ENCODE measurements around the gene KCNS3.

GRCh38 chr2:17971531-17972125 lies 93.2 kb downstream of the KCNS3 start:
- no peak for TF ChIP-seq ESRRG (CRISPR knock-in tag; IDR thresholded peaks at IDR 0.05)
- TF ChIP-seq, protein P1, sequence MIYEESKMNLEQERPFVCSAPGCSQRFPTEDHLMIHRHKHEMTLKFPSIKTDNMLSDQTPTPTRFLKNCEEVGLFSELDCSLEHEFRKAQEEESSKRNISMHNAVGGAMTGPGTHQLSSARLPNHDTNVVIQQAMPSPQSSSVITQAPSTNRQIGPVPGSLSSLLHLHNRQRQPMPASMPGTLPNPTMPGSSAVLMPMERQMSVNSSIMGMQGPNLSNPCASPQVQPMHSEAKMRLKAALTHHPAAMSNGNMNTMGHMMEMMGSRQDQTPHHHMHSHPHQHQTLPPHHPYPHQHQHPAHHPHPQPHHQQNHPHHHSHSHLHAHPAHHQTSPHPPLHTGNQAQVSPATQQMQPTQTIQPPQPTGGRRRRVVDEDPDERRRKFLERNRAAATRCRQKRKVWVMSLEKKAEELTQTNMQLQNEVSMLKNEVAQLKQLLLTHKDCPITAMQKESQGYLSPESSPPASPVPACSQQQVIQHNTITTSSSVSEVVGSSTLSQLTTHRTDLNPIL (CRISPR knock-in tag; IDR thresholded peaks at IDR 0.05; ENCODE audit: low read depth), result no peak
- no peak for TF ChIP-seq PATZ1 (CRISPR knock-in tag; IDR thresholded peaks at IDR 0.05; ENCODE audit: borderline replicate concordance)
- TF ChIP-seq ZNF565 (CRISPR knock-in tag; conservative IDR thresholded peaks at IDR 0.05; ENCODE audit: low read depth), result no peak
- no peak for TF ChIP-seq ZFP30 (CRISPR knock-in tag; IDR thresholded peaks at IDR 0.05)

All from SK-N-SH treated with all-trans-retinoic acid at 6 μM for 48 hours (cell line).